HCT116 (cell line): Measurements from ENCODE around the gene DENR. TPM values are rescaled to one million over a fixed set of nuclear protein-coding genes. Genes with fewer than 3 reads are reported as not detected.

ENCODE experiments used
- ATAC-seq: fragments of 200-7000 bp; cut with Tn5 transposase; 2 replicates; pipeline ENCODE4 v1.9.1; 2020; ENCODE audit warnings: mild to moderate bottlenecking, moderate library complexity
- BruUV-seq: library from RNA; stranded (reverse); fragments of 400-500 nt; replicated peaks from 2 replicates; lab custom pipeline; 2021; lab: Mats Ljungman, UMichigan
- CTCF ChIA-PET: fragments of 300-600 bp; sonication (Branson Sonifier 250); formaldehyde crosslinking; loops from one replicate; lab custom pipeline; 2021; ENCODE audit warnings: antibody characterized with exemption; lab: Charles Lee
- POLR2A ChIA-PET: fragments of 300-600, 350-600 bp; sonication (Branson Sonifier 250); formaldehyde crosslinking; loops from one replicate; lab custom pipeline; 2021; ENCODE audit warnings: antibody characterized with exemption; lab: Charles Lee
- RAD21 ChIA-PET, 2 experiments: fragments of 300-600 bp; sonication (Branson Sonifier 250); formaldehyde crosslinking; loops; one replicate each; lab custom pipeline; 2023; ENCODE audit warnings: low total read pairs in 2 of 2; ENCODE audit not compliant: uncharacterized antibody in 2 of 2, unreplicated experiment in 2 of 2, low non-redundant PET in 1 of 2; lab: Charles Lee
- DNase-seq: peaks from one replicate; pipeline ENCODE4 v3.0.0-alpha.2; 2010; ENCODE audit warnings: low read depth, low spot score
- H2AFZ ChIP-seq: fragments of 200-600 bp; shearing (Covaris generic), sonication (generic); 2 replicates; pipeline ENCODE4 v1.6.1; 2017; ENCODE audit warnings: low read depth, mixed run types, mixed read lengths, antibody characterized with exemption, low read length; ENCODE audit not compliant: poor library complexity, severe bottlenecking
- H3K27ac ChIP-seq: 2 replicates; pipeline ENCODE4 v1.5.1; 2012; ENCODE audit warnings: low read depth, low read length
- H3K27me3 ChIP-seq: fragments of 200-600 bp; sonication (generic); 2 replicates; pipeline ENCODE4 v1.6.1; 2016; ENCODE audit warnings: mixed run types, low read length, mixed read lengths; ENCODE audit not compliant: insufficient read depth
- H3K36me3 ChIP-seq, 2 experiments: fragments of 200-500 bp in 1 of 2; fragments of 200-600 bp in 1 of 2; sonication (Bioruptor generic) in 1 of 2; sonication (generic) in 1 of 2; 2 replicates each; pipeline versions ENCODE4 v1.5.1 to v1.6.1; 2014 to 2016; ENCODE audit warnings: low read length in 2 of 2, inconsistent platforms in 1 of 2, mixed read lengths in 1 of 2, mixed run types in 1 of 2; ENCODE audit not compliant: insufficient read depth in 2 of 2, control insufficient read depth in 1 of 2
- H3K4me1 ChIP-seq, 2 experiments: fragments of 200-600 bp in 1 of 2; sonication (generic) in 1 of 2; 2 replicates each; pipeline versions ENCODE4 v1.5.1 to v1.6.1; 2012 to 2017; ENCODE audit warnings: low read length in 2 of 2, inconsistent platforms in 1 of 2, mild to moderate bottlenecking in 1 of 2, mixed read lengths in 1 of 2, mixed run types in 1 of 2, moderate library complexity in 1 of 2; ENCODE audit not compliant: insufficient read depth in 2 of 2, control insufficient read depth in 1 of 2
- H3K4me2 ChIP-seq: fragments of 200-600 bp; sonication (generic); 2 replicates; pipeline ENCODE4 v1.6.1; 2017; ENCODE audit warnings: mixed run types, low read length, mixed read lengths
- H3K4me3 ChIP-seq, 2 experiments: fragments of 200-600 bp in 1 of 2; sonication (generic) in 1 of 2; replicated peaks in 1 of 2; 2 replicates each; pipeline ENCODE4 v1.5.1; 2011 to 2016; ENCODE audit warnings: low read length in 2 of 2, control low read depth in 1 of 2, low read depth in 1 of 2, mild to moderate bottlenecking in 1 of 2, mixed read lengths in 1 of 2, mixed run types in 1 of 2
- H3K79me2 ChIP-seq: fragments of 200-600 bp; sonication (generic); 2 replicates; pipeline ENCODE4 v1.6.1; 2017; ENCODE audit warnings: mild to moderate bottlenecking, mixed run types, low read length, moderate library complexity, mixed read lengths; ENCODE audit not compliant: insufficient read depth
- H3K9ac ChIP-seq: fragments of 200-600 bp; sonication (generic); 2 replicates; pipeline ENCODE4 v1.6.1; 2016; ENCODE audit warnings: low read length, mixed read lengths
- H3K9me2 ChIP-seq: fragments of 200-600 bp; sonication (generic), shearing (Covaris generic); 2 replicates; pipeline ENCODE4 v1.6.1; 2017; ENCODE audit warnings: mixed run types, mild to moderate bottlenecking, moderate library complexity; ENCODE audit not compliant: insufficient read depth
- H3K9me3 ChIP-seq, 2 experiments: fragments of 200-500 bp in 1 of 2; fragments of 200-600 bp in 1 of 2; sonication (Bioruptor generic) in 1 of 2; sonication (generic) in 1 of 2; 2 replicates each; pipeline ENCODE4 v1.6.1; 2014 to 2017; ENCODE audit warnings: low read length in 2 of 2, mixed read lengths in 2 of 2, inconsistent platforms in 1 of 2, low read depth in 1 of 2, mild to moderate bottlenecking in 1 of 2, mixed run types in 1 of 2, moderate library complexity in 1 of 2; ENCODE audit not compliant: control insufficient read depth in 1 of 2, insufficient read depth in 1 of 2
- H4K20me1 ChIP-seq: fragments of 200-600 bp; sonication (generic), shearing (Covaris generic); 2 replicates; pipeline ENCODE4 v1.6.1; 2017; ENCODE audit warnings: mixed run types, mild to moderate bottlenecking, moderate library complexity; ENCODE audit not compliant: insufficient read depth
- CTCF ChIP-seq, 3 experiments: fragments of 200-600 bp in 1 of 3; sonication (generic) in 1 of 3; IDR thresholded peaks in 2 of 3; conservative IDR thresholded peaks in 1 of 3; 2 replicates each; pipeline ENCODE4 v1.5.1; 2012 to 2017; ENCODE audit warnings: low read depth in 2 of 3, low read length in 2 of 3, antibody characterized with exemption in 1 of 3, borderline replicate concordance in 1 of 3, control low read depth in 1 of 3, mild to moderate bottlenecking in 1 of 3, mixed read lengths in 1 of 3, mixed run types in 1 of 3, moderate library complexity in 1 of 3; ENCODE audit not compliant: insufficient read depth in 1 of 3
- EGR1 ChIP-seq: IDR thresholded peaks from 2 replicates; pipeline ENCODE4 v1.6.1; 2012; ENCODE audit warnings: low read depth
- ELF1 ChIP-seq: IDR thresholded peaks from 2 replicates; pipeline ENCODE4 v1.6.1; 2012; ENCODE audit warnings: low read depth, borderline replicate concordance
- EZH2phosphoT487 ChIP-seq: fragments of 200-600 bp; IDR thresholded peaks from 2 replicates; pipeline ENCODE4 v1.6.1; 2018; ENCODE audit warnings: antibody characterized with exemption, borderline replicate concordance
- FOSL1 ChIP-seq: IDR thresholded peaks from 2 replicates; pipeline ENCODE4 v1.6.1; 2012; ENCODE audit warnings: low read depth
- JUND ChIP-seq: IDR thresholded peaks from 2 replicates; pipeline ENCODE4 v1.6.1; 2012
- POLR2AphosphoS5 ChIP-seq: IDR thresholded peaks from 2 replicates; pipeline ENCODE4 v1.6.1; 2011; ENCODE audit warnings: mild to moderate bottlenecking, low read depth, low read length, moderate library complexity
- RAD21 ChIP-seq: IDR thresholded peaks from 2 replicates; pipeline ENCODE4 v1.6.1; 2012; ENCODE audit warnings: low read depth, mild to moderate bottlenecking
- SP1 ChIP-seq: IDR thresholded peaks from 2 replicates; pipeline ENCODE4 v1.6.1; 2012; ENCODE audit warnings: low read depth
- YY1 ChIP-seq: IDR thresholded peaks from 2 replicates; pipeline ENCODE4 v1.6.1; 2011; ENCODE audit warnings: low read length, low read depth, moderate library complexity, mild to moderate bottlenecking; ENCODE audit not compliant: insufficient replicate concordance; ENCODE audit errors: extremely low read depth
- ZBTB33 ChIP-seq: IDR thresholded peaks from 2 replicates; pipeline ENCODE4 v1.6.1; 2011; ENCODE audit warnings: mild to moderate bottlenecking, low read length, moderate library complexity; ENCODE audit not compliant: insufficient replicate concordance; ENCODE audit errors: extremely low read depth
- ZFX ChIP-seq: fragments of 450-650 bp; IDR thresholded peaks from 2 replicates; pipeline ENCODE4 v1.6.1; 2017
- ZNF274 ChIP-seq: fragments of 200-500 bp; sonication (Bioruptor generic); IDR thresholded peaks from 2 replicates; pipeline ENCODE4 v1.6.1; 2014; ENCODE audit warnings: mild to moderate bottlenecking, low read depth, low read length, inconsistent platforms
- intact Hi-C: fragments of 100-400 bp; cut with micrococcal nuclease; formaldehyde crosslinking; loops from 2 replicates; pipeline ENCODE4 v1.10.0; 2022
- total RNA-seq: library from RNA; stranded (reverse); gene quantifications from one replicate; pipeline ENCODE4 v1.2.1, GENCODE V29; 2021; ENCODE audit not compliant: unreplicated experiment
- TF ChIP-seq, protein P1 (sequence below): IDR thresholded peaks from 2 replicates; pipeline ENCODE4 v1.6.1; 2012

The DENR gene
- total RNA-seq, 1 experiment from 2014 or later = 59.1 TPM

GRCh38 chr12:122732611-122733010, 20.0 kb upstream of the DENR start:
- POLR2A ChIA-PET = no interaction called here

More at GRCh38 chr12:122732611-122733010, 20.0 kb upstream of the DENR start:
- H3K4me1 ChIP-seq = no peaks in the 10 kb centered on the region
- BruUV-seq = no TSS peak
- H3K9me2 ChIP-seq = no peaks in the 10 kb centered on the region
- intact Hi-C loops = no loop called here
- RAD21 ChIA-PET = interaction anchor here in 1 of 2 experiments (0.8 kb wide), 1 partner anchor 155 kb away, joined by 3 read pairs; no protein-coding TSS in a partner anchor
- no peaks in the 10 kb centered on the region for H3K27me3 ChIP-seq
- H3K27ac ChIP-seq = no peak overlapping the region
- no peaks in the 10 kb centered on the region for H3K36me3 ChIP-seq
- ATAC-seq = no peak
- H3K9me3 ChIP-seq = no peaks in the 10 kb centered on the region
- H4K20me1 ChIP-seq = no peaks in the 10 kb centered on the region
- H3K79me2 ChIP-seq = no peaks in the 10 kb centered on the region
- CTCF ChIA-PET = no interaction called here
- H3K4me2 ChIP-seq = no peak overlapping the region
- H2AFZ ChIP-seq = no peak overlapping the region
- DNase-seq = no peak
- no peak overlapping the region for H3K4me3 ChIP-seq
- no peak overlapping the region for H3K9ac ChIP-seq
- TF ChIP-seq EGR1 (no peak), ZBTB33 (no peak), SP1 (no peak), ZNF274 (no peak), ELF1 (no peak), JUND (no peak), CTCF (IDR thresholded peaks at IDR 0.05 in 2 of 3, conservative IDR thresholded peaks at IDR 0.05 in 1 of 3; ENCODE audit: borderline replicate concordance in 1 of 3, insufficient read depth in 1 of 3, low read depth in 2 of 3, low read length in 2 of 3) (no peak), POLR2AphosphoS5 (no peak), FOSL1 (no peak), ZFX (no peak), EZH2phosphoT487 (no peak), YY1 (no peak), RAD21 (no peak)
- TF ChIP-seq, protein P1, sequence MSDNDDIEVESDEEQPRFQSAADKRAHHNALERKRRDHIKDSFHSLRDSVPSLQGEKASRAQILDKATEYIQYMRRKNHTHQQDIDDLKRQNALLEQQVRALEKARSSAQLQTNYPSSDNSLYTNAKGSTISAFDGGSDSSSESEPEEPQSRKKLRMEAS = no peak
